ENCODE data around the gene EIF5. TPM values are rescaled to one million over a fixed set of nuclear protein-coding genes. Genes with fewer than 3 reads are reported as not detected.

Gene EIF5
- total RNA-seq, 2 donors from 2014 or later, result 267 to 339 TPM

DNA sequence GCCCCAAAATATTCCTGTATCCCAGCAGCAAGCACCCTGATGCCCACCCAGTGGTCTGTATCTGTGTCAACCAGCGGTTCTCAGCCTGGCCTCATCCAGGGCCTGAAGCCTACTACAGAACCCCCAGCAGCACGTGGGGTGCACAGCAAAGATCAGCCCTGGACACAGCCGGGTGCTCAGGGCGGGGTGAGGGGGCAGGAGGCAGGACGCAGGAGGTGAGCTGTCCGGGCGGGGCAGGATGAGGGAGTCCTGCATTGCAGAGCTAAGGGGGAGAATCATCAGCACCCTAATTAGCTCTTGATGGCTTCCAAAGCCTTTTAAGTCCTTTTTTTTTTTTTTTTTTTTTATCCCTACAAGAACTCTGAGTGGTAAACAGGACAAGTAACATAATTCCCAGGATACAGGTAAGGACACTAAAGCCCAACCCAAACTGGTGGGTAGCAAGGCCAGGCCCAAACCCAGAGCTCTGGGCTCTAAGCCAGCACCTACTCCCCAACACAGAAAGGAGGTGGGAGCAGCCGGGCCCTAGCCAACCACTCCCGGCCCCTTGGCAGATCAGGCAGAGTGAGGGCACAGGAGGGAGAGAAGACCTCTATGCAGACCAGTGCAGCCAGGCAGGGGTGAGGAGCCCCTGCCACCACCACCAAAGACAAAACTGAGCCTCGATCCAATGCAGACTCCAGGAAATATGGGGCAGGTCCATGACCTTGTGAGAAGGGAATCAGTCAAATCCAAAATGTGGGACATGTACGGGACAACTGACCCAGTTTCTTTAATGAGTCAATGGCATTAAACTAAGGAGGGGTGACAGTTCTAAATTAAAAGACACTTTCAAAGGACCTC is 32.3 kb upstream of the EIF5 start:
- Histone ChIP-seq H3K4me1 (ENCODE audit: control insufficient read depth, insufficient read depth, low read length) (no peaks in the 10 kb centered on the region), H3K27ac (ENCODE audit: low read depth, low read length) (no peak overlapping the region), H3K9me3 (ENCODE audit: control insufficient read depth, low read length) (no peaks in the 10 kb centered on the region), H3K9ac (ENCODE audit: extremely low read depth, low read length, poor library complexity, severe bottlenecking) (no peak overlapping the region), H3K36me3 (ENCODE audit: control insufficient read depth, insufficient read depth, low read length) (no peaks in the 10 kb centered on the region), H3K4me3 (ENCODE audit: low read length) (no peak overlapping the region), H3K27me3 (ENCODE audit: control insufficient read depth, insufficient read depth, low read length, poor library complexity, severe bottlenecking) (no peaks in the 10 kb centered on the region)
- peaks cover 2% of the 10 kb centered on the region for H3K27me3 Mint-ChIP-seq (ENCODE audit: insufficient read depth)
- no peak overlapping the region for H3K27ac Mint-ChIP-seq
- TF ChIP-seq CTCF (conservative IDR thresholded peaks at IDR 0.05), result no peak
- DNase-seq, result peak; percentile 45
- H3K36me3 Mint-ChIP-seq (ENCODE audit: low read depth), result no peaks in the 10 kb centered on the region
- 85 to 100% methylated on average over 7 to 11 of the region's 11 CpGs for WGBS, 2 experiments (ENCODE audit: insufficient coverage in 1 of 2, insufficient read length in 1 of 2)
- no peaks in the 10 kb centered on the region for H3K9me3 Mint-ChIP-seq
- no peaks in the 10 kb centered on the region for H3K4me1 Mint-ChIP-seq
- H3K4me3 Mint-ChIP-seq, result no peak overlapping the region

DNA sequence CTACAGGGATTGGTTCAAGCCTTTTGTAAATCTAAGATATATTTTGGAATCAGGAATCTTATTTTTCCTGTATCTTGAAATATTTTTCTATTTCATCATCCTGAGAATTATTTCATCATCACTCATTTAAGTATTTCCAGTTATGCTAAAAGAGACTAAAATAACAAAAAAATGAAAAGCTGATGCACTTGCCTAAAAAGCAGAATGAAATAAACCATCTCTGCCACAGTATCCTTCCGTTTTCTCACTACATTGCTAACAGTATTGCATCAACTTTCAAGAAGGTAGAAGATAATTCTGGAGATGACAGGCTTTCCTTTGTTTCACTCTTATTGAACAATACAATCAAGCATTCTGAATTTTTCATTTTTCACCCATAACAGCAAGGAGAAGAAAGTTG is 31.1 kb upstream of the EIF5 start:
- TF ChIP-seq CTCF (conservative IDR thresholded peaks at IDR 0.05), result no peak
- Histone ChIP-seq H3K4me1 (ENCODE audit: control insufficient read depth, insufficient read depth, low read length) (no peaks in the 10 kb centered on the region), H3K9me3 (ENCODE audit: control insufficient read depth, low read length) (no peaks in the 10 kb centered on the region), H3K9ac (ENCODE audit: extremely low read depth, low read length, poor library complexity, severe bottlenecking) (no peak overlapping the region), H3K27ac (ENCODE audit: low read depth, low read length) (no peak overlapping the region), H3K36me3 (ENCODE audit: control insufficient read depth, insufficient read depth, low read length) (no peaks in the 10 kb centered on the region), H3K27me3 (ENCODE audit: control insufficient read depth, insufficient read depth, low read length, poor library complexity, severe bottlenecking) (no peaks in the 10 kb centered on the region), H3K4me3 (ENCODE audit: low read length) (no peak overlapping the region)
- DNase-seq, result no peak
- H3K27ac Mint-ChIP-seq, result no peak overlapping the region
- no peaks in the 10 kb centered on the region for H3K4me1 Mint-ChIP-seq
- WGBS, 2 experiments (ENCODE audit: insufficient coverage in 1 of 2, insufficient read length in 1 of 2), result 83% methylated on average over 1 of the region's 1 CpG; no CpG with 5 or more reads in 1 of the 2 experiments
- no peak overlapping the region for H3K4me3 Mint-ChIP-seq
- peaks cover 2% of the 10 kb centered on the region for H3K27me3 Mint-ChIP-seq (ENCODE audit: insufficient read depth)
- H3K9me3 Mint-ChIP-seq, result peaks cover 5% of the 10 kb centered on the region
- no peaks in the 10 kb centered on the region for H3K36me3 Mint-ChIP-seq (ENCODE audit: low read depth)

- no peak for DNase-seq
- H3K4me1 Mint-ChIP-seq, result no peaks in the 10 kb centered on the region
- Histone ChIP-seq H3K4me1 (ENCODE audit: control insufficient read depth, insufficient read depth, low read length) (no peaks in the 10 kb centered on the region), H3K36me3 (ENCODE audit: control insufficient read depth, insufficient read depth, low read length) (no peaks in the 10 kb centered on the region), H3K4me3 (ENCODE audit: low read length) (no peak overlapping the region), H3K9ac (ENCODE audit: extremely low read depth, low read length, poor library complexity, severe bottlenecking) (no peak overlapping the region), H3K9me3 (ENCODE audit: control insufficient read depth, low read length) (no peaks in the 10 kb centered on the region), H3K27me3 (ENCODE audit: control insufficient read depth, insufficient read depth, low read length, poor library complexity, severe bottlenecking) (no peaks in the 10 kb centered on the region), H3K27ac (ENCODE audit: low read depth, low read length) (no peak overlapping the region)
- no peak for TF ChIP-seq CTCF (conservative IDR thresholded peaks at IDR 0.05)
- H3K27ac Mint-ChIP-seq, result no peak overlapping the region
- no peak overlapping the region for H3K4me3 Mint-ChIP-seq
- peaks cover 5% of the 10 kb centered on the region for H3K9me3 Mint-ChIP-seq
- 83% methylated on average over 1 of the region's 2 CpGs; no CpG with 5 or more reads in 1 of the 2 experiments for WGBS, 2 experiments (ENCODE audit: insufficient coverage in 1 of 2, insufficient read length in 1 of 2)
- H3K27me3 Mint-ChIP-seq (ENCODE audit: insufficient read depth), result peaks cover 2% of the 10 kb centered on the region
- no peaks in the 10 kb centered on the region for H3K36me3 Mint-ChIP-seq (ENCODE audit: low read depth)
Measured at GRCh38 chr14:103304706-103305105, 29.3 kb upstream of the EIF5 start.

Measured in endodermal cell (in vitro differentiated cells).